Stimulated activated naive B cell treated with anti-CD40 and anti-IgM and Interleukin-4, amounts not matched to agents 10 μg/mL and 1 μg/mL and 100 μg/mL, for 72 hours (primary cell): Measurements from ENCODE around the gene OTUD4.
"Not testable (repeated sequence)": the region's sequence is repeated elsewhere in the genome, so short reads cannot be mapped to it uniquely, and the experiment has no call there.

Experiments used
- ATAC-seq, 2 donors: fragments of 150-1000 bp; cut with Tn5 transposase; replicated peaks; 2 replicates each; pipeline ENCODE4 v1.10.0; 2021; ENCODE audit warnings: moderate library complexity in 1 of 2
- DNase-seq: peaks from one replicate; pipeline ENCODE4 v3.0.0; 2021
- H3K27ac Mint-ChIP-seq: one replicate; pipeline ENCODE4 v1.8.0; 2022; ENCODE audit warnings: mild to moderate bottlenecking, mixed read lengths
- H3K27me3 Mint-ChIP-seq, 2 donors: one replicate each; pipeline ENCODE4 v1.8.0; 2022; ENCODE audit warnings: mixed read lengths in 2 of 2
- H3K36me3 Mint-ChIP-seq, 2 donors: one replicate each; pipeline ENCODE4 v1.8.0; 2022; ENCODE audit warnings: mixed read lengths in 2 of 2, mild to moderate bottlenecking in 1 of 2
- H3K4me1 Mint-ChIP-seq, 2 donors: one replicate each; pipeline ENCODE4 v1.8.0; 2022; ENCODE audit warnings: mixed read lengths in 2 of 2, mild to moderate bottlenecking in 1 of 2
- H3K4me3 Mint-ChIP-seq, 2 donors: one replicate each; pipeline ENCODE4 v1.8.0; 2022; ENCODE audit warnings: mild to moderate bottlenecking in 2 of 2, mixed read lengths in 2 of 2, moderate library complexity in 1 of 2
- H3K9me3 Mint-ChIP-seq, 2 donors: one replicate each; pipeline ENCODE4 v1.8.0; 2022; ENCODE audit warnings: mixed read lengths in 2 of 2, mild to moderate bottlenecking in 1 of 2

Gene OTUD4

DNA sequence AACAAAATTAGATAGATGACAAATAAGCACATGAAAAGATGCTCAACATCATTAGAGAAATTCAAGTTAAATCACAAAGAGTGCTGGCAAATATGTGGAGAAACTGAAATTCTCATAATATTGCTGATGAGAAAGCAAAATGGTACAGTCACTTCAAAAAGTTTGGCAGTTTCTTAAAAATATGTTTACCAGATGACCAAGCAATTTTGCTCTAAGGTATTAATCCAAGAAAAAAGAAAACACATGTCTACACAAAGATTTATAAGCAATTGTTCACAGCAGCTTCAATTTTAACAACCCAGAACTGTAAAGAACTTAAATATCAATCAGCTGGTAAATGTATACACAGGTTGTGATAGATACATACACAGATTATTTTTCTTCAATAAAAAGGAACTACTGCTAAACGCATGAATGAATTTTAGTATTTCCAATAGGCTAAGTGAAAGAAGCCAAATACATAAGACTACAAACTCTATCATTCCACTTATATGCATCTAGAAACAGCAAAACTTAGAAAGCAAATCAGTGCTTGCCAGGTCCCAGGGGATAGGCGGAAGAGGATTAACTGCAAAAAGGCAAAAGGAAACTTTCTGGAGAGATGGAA is 11.7 kb downstream of the OTUD4 start:
- ATAC-seq (no peak), DNase-seq (no peak)
- Mint-ChIP-seq H3K4me3 (no peak overlapping the region), H3K27ac (no peak overlapping the region), H3K36me3 (peaks cover 31 to 42% of the 10 kb centered on the region in 2 donors), H3K4me1 (peaks cover 15 to 38% of the 10 kb centered on the region in 2 donors), H3K27me3 (no peaks in the 10 kb centered on the region), H3K9me3 (no peaks in the 10 kb centered on the region)

DNA sequence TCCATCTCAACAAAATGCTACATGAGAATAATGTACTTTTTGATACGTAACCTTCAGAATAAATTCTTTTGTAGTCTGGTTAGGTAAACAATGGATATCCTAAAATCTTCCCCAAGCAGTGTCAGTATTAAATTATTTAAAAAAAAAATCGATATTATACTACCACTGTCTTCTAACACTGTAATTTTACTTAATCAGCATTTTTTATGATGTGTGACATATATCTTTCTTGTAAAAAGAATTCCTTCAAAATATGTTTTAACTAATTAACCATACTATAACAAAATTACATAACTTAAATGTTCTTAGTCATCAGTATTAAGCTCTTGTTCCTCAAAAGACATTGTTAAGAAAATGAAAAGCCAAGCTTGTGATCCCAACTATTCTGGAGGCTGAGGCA is 12.5 kb downstream of the OTUD4 start:
- H3K36me3 Mint-ChIP-seq = peaks cover 26 to 36% of the 10 kb centered on the region in 2 donors
- DNase-seq (no peak), ATAC-seq (no peak)
- no peak overlapping the region for H3K4me3 Mint-ChIP-seq
- H3K27ac Mint-ChIP-seq = no peak overlapping the region
- H3K4me1 Mint-ChIP-seq = peaks cover 12 to 30% of the 10 kb centered on the region in 2 donors
- no peaks in the 10 kb centered on the region for H3K9me3 Mint-ChIP-seq
- no peaks in the 10 kb centered on the region for H3K27me3 Mint-ChIP-seq

DNA sequence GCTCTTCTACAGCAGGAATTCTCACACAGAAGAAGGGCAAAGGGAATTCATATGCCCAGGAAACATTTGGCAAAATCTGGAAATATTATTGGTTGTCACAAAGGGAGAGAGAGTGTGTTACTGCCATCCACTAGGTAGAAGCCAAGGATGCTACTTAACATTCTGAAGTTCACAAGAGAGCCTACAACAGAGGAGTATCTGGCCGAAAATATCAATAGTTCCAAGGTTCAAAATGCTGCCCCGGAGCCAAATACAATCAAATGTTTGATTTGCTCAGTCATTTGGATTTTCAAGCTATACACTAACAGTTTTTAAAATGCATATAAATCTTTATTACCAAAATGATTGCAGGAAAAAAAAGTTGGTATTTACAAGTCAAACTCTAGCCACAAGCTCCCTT is 18.8 kb downstream of the OTUD4 start:
- peak overlapping the region; percentile 43 for H3K27ac Mint-ChIP-seq

DNA sequence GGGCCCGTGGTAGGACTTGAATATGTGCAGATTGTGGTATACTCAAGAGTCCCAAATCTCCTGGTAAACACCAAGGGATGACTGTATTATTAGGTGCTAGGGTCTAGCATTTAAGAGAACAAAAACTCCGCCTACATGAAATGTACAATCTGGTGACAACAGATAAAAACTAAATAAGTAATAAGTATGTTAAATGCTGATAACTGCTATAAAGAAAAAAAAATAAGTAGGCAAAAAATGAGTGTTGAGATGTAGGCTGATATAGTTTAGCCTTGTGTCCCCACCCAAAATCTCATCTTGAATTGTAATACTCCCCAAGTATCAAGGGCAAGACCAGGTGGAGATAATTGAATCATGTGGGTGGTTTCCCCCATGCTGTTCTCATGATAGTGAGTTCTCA is 23.4 kb downstream of the OTUD4 start:
- Mint-ChIP-seq H3K27ac (peak overlapping the region; percentile 59), H3K4me1 (peaks cover 4% of the 10 kb centered on the region in 2 donors), H3K9me3 (no peaks in the 10 kb centered on the region), H3K36me3 (peaks cover 26 to 39% of the 10 kb centered on the region in 2 donors), H3K4me3 (no peak overlapping the region), H3K27me3 (no peaks in the 10 kb centered on the region)
- DNase-seq (no peak), ATAC-seq (no peak)

More for the DNA sequence above, 18.8 kb downstream of the OTUD4 start:
- DNase-seq = no peak
- Mint-ChIP-seq H3K4me1 (peaks cover 0 to 4% of the 10 kb centered on the region in 2 donors), H3K4me3 (no peak overlapping the region), H3K36me3 (peaks cover 12 to 23% of the 10 kb centered on the region in 2 donors), H3K9me3 (no peaks in the 10 kb centered on the region), H3K27me3 (no peaks in the 10 kb centered on the region)
- no peak for ATAC-seq

DNA sequence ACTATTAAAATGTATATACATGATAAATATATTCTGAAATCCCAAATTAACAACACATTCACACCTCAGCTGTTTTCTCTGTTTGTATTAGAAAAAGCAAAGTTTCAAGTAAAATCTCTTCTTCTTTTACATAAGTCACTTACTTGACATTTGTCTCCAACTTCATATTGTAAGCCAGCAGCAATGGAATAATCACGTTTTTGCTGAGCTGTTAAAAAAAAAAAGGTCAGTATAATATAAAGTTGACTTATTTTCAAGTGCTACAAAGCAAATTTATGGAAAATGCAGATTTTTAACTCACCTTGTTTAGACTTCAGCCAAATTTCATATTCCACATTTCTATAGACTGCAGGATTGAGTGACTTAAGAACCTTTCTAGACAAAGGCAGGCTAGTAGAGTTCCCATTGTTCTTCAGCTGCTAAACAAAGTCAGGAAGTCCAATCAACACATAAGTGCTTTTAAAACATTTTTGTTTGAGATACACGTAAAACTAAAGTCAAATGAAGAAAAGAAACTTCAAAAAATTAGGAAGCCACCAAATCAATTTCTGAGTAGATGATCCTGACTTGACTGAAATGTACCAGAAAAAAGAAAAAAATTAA is 25.0 kb downstream of the OTUD4 start:
- peaks cover 21 to 34% of the 10 kb centered on the region in 2 donors for H3K36me3 Mint-ChIP-seq
- ATAC-seq (no peak), DNase-seq (no peak)
- no peak overlapping the region for H3K27ac Mint-ChIP-seq
- peaks cover 4% of the 10 kb centered on the region in 2 donors for H3K4me1 Mint-ChIP-seq
- H3K4me3 Mint-ChIP-seq = no peak overlapping the region
- no peaks in the 10 kb centered on the region for H3K9me3 Mint-ChIP-seq
- H3K27me3 Mint-ChIP-seq = no peaks in the 10 kb centered on the region

DNA sequence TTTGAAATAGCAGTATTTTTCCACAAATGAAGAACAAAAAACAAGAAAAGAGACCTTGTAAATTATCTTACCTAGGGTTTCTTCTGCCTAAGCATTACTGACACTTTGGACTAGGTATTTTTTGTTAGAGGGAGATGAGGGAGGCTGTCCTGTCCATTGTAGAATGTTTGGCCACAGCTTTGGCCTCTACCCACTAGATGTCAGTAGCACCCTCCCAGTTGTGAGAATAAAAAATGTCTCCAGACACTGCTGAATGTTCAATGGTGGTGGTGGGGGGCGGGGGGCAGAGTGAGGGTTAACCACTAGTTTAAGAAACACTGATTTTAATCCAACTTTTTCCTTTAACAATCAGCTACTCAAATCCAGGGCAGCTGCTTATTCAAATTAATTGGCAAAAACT is 25.8 kb downstream of the OTUD4 start:
- H3K36me3 Mint-ChIP-seq = peaks cover 24 to 39% of the 10 kb centered on the region in 2 donors
- H3K9me3 Mint-ChIP-seq = no peaks in the 10 kb centered on the region
- peaks cover 4% of the 10 kb centered on the region in 2 donors for H3K4me1 Mint-ChIP-seq
- DNase-seq (no peak), ATAC-seq (peak; percentile 53 to 60)
- H3K4me3 Mint-ChIP-seq = no peak overlapping the region
- H3K27me3 Mint-ChIP-seq = no peaks in the 10 kb centered on the region
- peak overlapping the region; percentile 56 for H3K27ac Mint-ChIP-seq

DNA sequence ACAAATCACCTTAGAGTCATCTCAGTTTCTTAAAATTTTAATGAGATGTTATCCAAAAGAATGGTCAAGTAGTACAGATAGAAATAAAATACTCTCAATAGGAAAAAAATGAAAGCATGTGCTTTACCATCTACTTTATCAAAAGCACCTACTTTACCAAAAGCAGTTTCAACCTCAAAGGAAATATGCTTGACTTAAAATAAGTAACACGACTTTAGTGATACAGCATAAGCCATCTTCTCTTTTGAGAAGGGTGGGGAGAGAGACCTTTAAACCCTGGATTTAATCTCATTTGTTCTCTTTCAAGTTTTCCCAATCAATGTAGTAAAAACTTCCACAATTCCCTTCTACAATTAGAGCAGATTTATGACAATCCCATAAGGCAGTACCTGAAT is 26.5 kb downstream of the OTUD4 start:
- Mint-ChIP-seq H3K36me3 (peaks cover 28 to 45% of the 10 kb centered on the region in 2 donors), H3K27me3 (no peaks in the 10 kb centered on the region), H3K27ac (peak overlapping the region; percentile 56), H3K4me1 (peaks cover 4% of the 10 kb centered on the region in 2 donors), H3K9me3 (no peaks in the 10 kb centered on the region), H3K4me3 (no peak overlapping the region)
- ATAC-seq (peak; percentile 25 to 36), DNase-seq (no peak)

DNA sequence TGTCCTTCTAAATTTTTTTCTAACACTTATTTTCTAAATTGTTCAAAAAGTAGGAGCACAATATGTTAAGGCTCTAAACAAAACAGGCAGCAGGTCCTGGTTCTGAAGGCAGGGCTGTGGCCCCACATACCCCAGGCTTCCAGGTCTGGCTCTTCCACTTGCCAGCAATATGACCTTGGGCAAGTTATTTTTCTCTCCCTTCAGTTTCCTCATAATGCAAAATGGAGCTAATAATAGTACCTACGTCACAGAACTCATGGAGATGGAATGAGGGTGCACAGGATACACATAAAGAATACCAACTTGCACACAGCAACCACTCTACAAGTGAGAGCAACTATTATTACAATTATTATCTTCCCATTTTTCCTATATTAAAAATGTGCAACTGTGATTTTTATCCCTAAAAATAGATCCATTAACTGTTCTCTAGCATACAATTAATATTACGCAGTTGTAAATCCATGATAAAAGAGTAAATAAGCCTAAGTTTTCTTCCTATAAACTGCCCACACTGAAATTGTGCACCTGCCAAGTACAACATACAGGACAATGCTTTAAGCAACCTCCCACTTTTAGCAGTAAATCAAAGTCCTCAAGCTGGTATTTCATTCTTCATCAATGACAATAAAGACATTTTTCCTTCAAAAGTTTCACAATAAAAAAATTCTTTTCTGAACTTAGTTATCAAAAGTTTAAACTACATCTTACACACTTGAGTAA is 27.0 kb downstream of the OTUD4 start:
- ATAC-seq (no peak), DNase-seq (no peak)
- H3K4me1 Mint-ChIP-seq = peaks cover 4% of the 10 kb centered on the region in 2 donors
- peak overlapping the region; percentile 26 for H3K27ac Mint-ChIP-seq
- H3K9me3 Mint-ChIP-seq = no peaks in the 10 kb centered on the region
- H3K36me3 Mint-ChIP-seq = peaks cover 30 to 48% of the 10 kb centered on the region in 2 donors
- no peak overlapping the region for H3K4me3 Mint-ChIP-seq
- H3K27me3 Mint-ChIP-seq = no peaks in the 10 kb centered on the region

DNA sequence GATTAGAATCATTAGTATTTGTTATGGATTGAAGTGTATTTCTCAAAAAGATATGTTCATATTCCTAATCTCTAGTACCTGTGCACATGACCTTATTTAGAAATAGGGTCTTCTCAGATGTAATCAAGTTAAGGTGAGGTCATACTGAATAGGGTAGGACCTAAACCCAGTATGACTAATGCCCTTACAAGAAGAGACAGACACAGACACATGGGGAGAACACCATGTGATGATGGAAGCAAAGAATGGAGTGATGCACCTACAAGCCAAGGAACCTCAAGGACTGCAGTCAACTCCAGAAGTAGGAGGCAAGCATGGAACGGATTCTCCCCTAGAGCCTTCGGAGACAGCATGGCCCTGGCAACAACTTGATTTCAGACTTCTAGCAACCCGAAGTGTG is 31.4 kb downstream of the OTUD4 start:
- H3K27ac Mint-ChIP-seq = no peak overlapping the region
- ATAC-seq (no peak), DNase-seq (no peak)
- peaks cover 0 to 1% of the 10 kb centered on the region in 2 donors for H3K4me1 Mint-ChIP-seq
- H3K27me3 Mint-ChIP-seq = no peaks in the 10 kb centered on the region
- H3K36me3 Mint-ChIP-seq = peaks cover 22 to 54% of the 10 kb centered on the region in 2 donors
- H3K4me3 Mint-ChIP-seq = no peak overlapping the region
- H3K9me3 Mint-ChIP-seq = no peaks in the 10 kb centered on the region

DNA sequence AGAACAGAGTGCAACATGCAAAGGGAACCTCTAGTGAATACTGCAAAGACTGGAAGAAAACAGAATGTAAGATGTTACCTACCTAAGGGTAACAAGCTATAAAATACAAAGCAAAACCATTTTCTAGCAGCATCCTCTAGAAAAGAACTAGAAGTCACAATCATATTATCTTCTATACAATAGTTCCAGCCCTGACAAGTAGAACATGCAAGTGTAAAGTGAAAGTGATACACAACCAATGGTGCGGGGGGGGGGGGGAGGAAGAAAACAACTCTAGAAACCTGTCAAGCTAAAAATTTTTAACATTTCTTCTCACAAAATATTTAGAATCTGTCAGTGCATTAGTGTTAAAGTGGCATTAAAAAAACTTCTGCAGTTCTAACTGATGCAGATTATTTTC is 44.2 kb downstream of the OTUD4 start:
- peaks cover 15 to 17% of the 10 kb centered on the region in 2 donors for H3K4me1 Mint-ChIP-seq
- H3K36me3 Mint-ChIP-seq = peaks cover 17 to 30% of the 10 kb centered on the region in 2 donors
- ATAC-seq, H3K4me3 Mint-ChIP-seq, H3K27ac Mint-ChIP-seq, DNase-seq, H3K27me3 Mint-ChIP-seq, H3K9me3 Mint-ChIP-seq: not testable (repeated sequence)

DNA sequence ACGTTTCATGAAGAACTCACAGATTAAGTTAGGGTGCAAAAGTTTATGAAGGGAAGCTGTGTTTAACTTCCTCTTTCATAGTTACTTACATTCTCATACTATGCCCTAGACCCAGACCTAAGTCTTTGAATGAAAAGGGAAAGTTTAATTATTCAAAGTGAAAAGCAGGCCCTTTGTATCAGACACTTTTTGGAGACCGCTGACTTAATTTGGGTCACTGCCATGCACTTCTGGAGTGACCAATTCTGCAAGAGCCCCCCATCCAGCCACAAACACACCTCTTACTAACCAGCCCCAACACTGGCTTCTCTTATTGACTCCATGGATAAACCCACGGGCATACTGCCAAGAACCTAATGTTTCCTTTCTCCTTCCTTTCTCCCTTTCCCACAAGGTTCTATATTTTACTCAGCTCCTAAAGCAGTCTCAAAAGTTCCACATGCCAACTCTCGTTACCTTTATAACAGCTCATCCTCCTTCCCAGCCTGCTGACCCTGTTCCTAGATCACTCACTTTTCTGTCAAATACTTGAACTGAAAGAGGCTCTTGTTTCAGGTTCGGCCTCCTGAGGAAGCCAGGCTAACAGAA is 47.8 kb downstream of the OTUD4 start:
- Mint-ChIP-seq H3K27ac (peak overlapping the region; percentile 83), H3K36me3 (peaks cover 5 to 26% of the 10 kb centered on the region in 2 donors), H3K9me3 (no peaks in the 10 kb centered on the region), H3K27me3 (no peaks in the 10 kb centered on the region), H3K4me3 (peak overlapping the region; percentile 45 to 46), H3K4me1 (peaks cover 21 to 30% of the 10 kb centered on the region in 2 donors)
- ATAC-seq = peak; percentile 95 to 96
- peak; percentile 39 for DNase-seq

DNA sequence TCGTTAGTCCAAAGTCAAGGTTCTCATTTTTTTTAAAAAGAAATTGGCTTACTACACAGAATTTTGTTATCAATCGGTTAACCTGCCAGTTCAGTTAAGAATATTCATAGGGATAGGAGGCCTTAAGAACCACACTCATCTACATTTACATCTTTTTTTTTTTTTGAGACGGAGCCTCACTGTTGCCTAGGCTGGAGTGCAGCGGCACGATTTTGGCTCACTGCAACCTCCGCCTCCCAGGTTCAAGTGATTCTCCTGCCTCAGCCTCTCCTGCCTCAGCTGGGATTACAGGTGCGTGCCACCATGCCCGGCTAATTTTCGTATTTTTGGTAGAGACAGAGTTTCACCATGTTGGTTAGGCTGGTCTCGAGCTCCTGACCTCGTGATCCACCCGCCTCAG is 48.5 kb downstream of the OTUD4 start:
- Mint-ChIP-seq H3K4me3 (no peak overlapping the region), H3K9me3 (no peaks in the 10 kb centered on the region), H3K27me3 (no peaks in the 10 kb centered on the region), H3K4me1 (peaks cover 19 to 26% of the 10 kb centered on the region in 2 donors), H3K27ac (peak overlapping the region; percentile 65), H3K36me3 (peaks cover under 1 to 22% of the 10 kb centered on the region in 2 donors)
- DNase-seq (no peak), ATAC-seq (no peak)

DNA sequence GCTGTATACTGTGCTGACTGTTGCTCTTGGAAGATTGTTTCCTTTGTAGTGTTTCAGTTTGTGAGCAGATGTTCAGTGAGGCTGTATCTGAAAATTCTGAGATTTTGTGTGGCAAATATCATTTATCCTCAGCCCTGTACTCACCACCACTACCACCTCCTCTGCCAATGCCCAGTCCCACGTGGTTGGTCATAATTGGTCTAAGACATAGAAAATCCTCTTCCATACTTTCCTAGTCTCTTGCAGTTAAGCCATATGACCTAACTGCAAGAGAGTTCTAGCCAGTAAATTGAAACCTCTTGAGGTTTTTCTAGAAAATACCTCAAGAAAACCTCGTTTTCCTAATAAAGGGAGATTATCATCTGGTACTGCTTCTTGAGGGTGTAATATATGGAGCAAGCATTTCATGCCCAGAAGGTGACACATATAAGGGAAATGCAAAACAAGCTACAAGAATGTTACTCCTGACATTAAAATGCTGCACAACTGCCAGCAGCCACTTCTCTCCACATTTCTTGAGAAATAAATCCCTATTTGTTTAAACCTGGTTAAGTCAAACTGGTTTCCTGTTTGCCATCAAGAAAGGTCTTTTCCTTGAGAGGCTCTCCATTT is 49.5 kb downstream of the OTUD4 start:
- Mint-ChIP-seq H3K36me3 (peaks cover 9 to 32% of the 10 kb centered on the region in 2 donors), H3K27ac (peak overlapping the region; percentile 60), H3K27me3 (no peaks in the 10 kb centered on the region), H3K4me3 (peak overlapping the region in 1 of 2 donors; percentile 17), H3K4me1 (peaks cover 23 to 31% of the 10 kb centered on the region in 2 donors), H3K9me3 (no peaks in the 10 kb centered on the region)
- ATAC-seq (no peak), DNase-seq (no peak)

DNA sequence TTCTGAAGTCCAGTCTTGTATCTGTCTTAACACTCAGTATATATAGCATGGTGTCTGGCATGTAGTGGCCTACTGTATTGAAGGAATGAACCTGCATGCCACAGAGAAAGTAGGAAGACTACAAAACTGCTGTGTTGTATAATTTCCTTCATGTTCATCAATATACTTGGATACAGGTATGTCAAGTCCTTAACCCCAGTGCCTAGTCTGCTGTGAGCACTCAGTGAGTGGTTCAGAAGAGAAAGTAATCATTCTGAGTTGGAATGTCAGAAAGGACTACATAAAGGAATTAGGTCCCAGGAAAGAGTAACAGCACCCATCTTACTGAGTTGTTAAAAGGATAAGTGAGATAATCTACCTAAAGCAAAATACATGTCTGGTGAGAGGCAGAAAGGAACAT is 50.3 kb downstream of the OTUD4 start:
- H3K27me3 Mint-ChIP-seq = no peaks in the 10 kb centered on the region
- peaks cover 23 to 31% of the 10 kb centered on the region in 2 donors for H3K4me1 Mint-ChIP-seq
- H3K27ac Mint-ChIP-seq = peak overlapping the region; percentile 42
- no peak for DNase-seq
- no peak for ATAC-seq
- no peak overlapping the region for H3K4me3 Mint-ChIP-seq
- H3K36me3 Mint-ChIP-seq = peaks cover 9 to 34% of the 10 kb centered on the region in 2 donors
- no peaks in the 10 kb centered on the region for H3K9me3 Mint-ChIP-seq
